HL-60 (cell line): ENCODE results near the gene ACTR3C.

Experiments
- DNase-seq, 2 experiments: peaks; one replicate each; pipeline ENCODE4 v3.0.0-alpha.2; 2010 to 2020; ENCODE audit warnings: low read depth in 1 of 2, low spot score in 1 of 2
- H3K27ac ChIP-seq: fragments of 250-450 bp; sonication (Bioruptor Pico); replicated peaks from 2 replicates; pipeline ENCODE4 v1.5.1; 2020; ENCODE audit warnings: mild to moderate bottlenecking, moderate library complexity
- H3K27me3 ChIP-seq: fragments of 250-450 bp; sonication (Bioruptor Pico); 2 replicates; pipeline ENCODE4 v1.5.1; 2021; ENCODE audit warnings: mild to moderate bottlenecking, moderate library complexity; ENCODE audit not compliant: insufficient read depth, poor library complexity, severe bottlenecking
- H3K4me3 ChIP-seq: replicated peaks from 2 replicates; pipeline ENCODE4 v1.5.1; 2011; ENCODE audit warnings: mild to moderate bottlenecking, control low read depth, low read length; ENCODE audit not compliant: insufficient read depth
- GABPA ChIP-seq: IDR thresholded peaks from 2 replicates; pipeline ENCODE4 v1.6.1; 2012; ENCODE audit warnings: low read depth
- POLR2AphosphoS5 ChIP-seq: IDR thresholded peaks from 2 replicates; pipeline ENCODE4 v1.6.1; 2012; ENCODE audit warnings: low read depth
- SPI1 ChIP-seq: IDR thresholded peaks from 2 replicates; pipeline ENCODE4 v1.6.1; 2012; ENCODE audit warnings: low read depth, mild to moderate bottlenecking, borderline replicate concordance
- TF ChIP-seq, protein P1 (sequence below): IDR thresholded peaks from 2 replicates; pipeline ENCODE4 v1.6.1; 2012; ENCODE audit warnings: low read depth; ENCODE audit not compliant: insufficient replicate concordance
- TF ChIP-seq, protein P2 (sequence below): IDR thresholded peaks from one replicate; pipeline ENCODE4 v1.5.1; 2011; ENCODE audit warnings: low read length, control low read depth, inconsistent platforms; ENCODE audit not compliant: insufficient read depth

The ACTR3C gene

DNA sequence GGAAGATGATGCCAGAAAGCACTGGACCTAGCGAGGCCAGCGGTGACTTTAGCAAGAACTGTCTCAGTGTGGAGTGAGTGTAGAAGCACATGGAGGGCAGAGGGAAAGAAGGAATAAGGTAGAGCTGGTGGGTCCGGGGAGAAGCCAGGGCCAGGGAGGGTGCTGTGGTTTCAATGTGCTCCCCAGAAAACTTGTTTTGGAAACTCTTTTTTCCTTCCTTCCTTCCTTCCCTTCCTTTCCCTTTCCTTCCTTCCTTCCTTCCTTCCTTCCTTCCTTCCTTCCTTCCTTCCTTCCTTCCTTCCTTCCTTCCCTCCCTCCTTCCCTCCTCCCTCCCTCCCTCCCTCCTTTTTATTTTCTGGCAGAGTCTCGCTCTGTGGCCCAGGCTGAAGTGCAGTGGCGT lies 23.6 kb upstream of the ACTR3C start:
- no peak for DNase-seq
- TF ChIP-seq, protein P1, sequence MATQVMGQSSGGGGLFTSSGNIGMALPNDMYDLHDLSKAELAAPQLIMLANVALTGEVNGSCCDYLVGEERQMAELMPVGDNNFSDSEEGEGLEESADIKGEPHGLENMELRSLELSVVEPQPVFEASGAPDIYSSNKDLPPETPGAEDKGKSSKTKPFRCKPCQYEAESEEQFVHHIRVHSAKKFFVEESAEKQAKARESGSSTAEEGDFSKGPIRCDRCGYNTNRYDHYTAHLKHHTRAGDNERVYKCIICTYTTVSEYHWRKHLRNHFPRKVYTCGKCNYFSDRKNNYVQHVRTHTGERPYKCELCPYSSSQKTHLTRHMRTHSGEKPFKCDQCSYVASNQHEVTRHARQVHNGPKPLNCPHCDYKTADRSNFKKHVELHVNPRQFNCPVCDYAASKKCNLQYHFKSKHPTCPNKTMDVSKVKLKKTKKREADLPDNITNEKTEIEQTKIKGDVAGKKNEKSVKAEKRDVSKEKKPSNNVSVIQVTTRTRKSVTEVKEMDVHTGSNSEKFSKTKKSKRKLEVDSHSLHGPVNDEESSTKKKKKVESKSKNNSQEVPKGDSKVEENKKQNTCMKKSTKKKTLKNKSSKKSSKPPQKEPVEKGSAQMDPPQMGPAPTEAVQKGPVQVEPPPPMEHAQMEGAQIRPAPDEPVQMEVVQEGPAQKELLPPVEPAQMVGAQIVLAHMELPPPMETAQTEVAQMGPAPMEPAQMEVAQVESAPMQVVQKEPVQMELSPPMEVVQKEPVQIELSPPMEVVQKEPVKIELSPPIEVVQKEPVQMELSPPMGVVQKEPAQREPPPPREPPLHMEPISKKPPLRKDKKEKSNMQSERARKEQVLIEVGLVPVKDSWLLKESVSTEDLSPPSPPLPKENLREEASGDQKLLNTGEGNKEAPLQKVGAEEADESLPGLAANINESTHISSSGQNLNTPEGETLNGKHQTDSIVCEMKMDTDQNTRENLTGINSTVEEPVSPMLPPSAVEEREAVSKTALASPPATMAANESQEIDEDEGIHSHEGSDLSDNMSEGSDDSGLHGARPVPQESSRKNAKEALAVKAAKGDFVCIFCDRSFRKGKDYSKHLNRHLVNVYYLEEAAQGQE, result no peak
- TF ChIP-seq, protein P2, sequence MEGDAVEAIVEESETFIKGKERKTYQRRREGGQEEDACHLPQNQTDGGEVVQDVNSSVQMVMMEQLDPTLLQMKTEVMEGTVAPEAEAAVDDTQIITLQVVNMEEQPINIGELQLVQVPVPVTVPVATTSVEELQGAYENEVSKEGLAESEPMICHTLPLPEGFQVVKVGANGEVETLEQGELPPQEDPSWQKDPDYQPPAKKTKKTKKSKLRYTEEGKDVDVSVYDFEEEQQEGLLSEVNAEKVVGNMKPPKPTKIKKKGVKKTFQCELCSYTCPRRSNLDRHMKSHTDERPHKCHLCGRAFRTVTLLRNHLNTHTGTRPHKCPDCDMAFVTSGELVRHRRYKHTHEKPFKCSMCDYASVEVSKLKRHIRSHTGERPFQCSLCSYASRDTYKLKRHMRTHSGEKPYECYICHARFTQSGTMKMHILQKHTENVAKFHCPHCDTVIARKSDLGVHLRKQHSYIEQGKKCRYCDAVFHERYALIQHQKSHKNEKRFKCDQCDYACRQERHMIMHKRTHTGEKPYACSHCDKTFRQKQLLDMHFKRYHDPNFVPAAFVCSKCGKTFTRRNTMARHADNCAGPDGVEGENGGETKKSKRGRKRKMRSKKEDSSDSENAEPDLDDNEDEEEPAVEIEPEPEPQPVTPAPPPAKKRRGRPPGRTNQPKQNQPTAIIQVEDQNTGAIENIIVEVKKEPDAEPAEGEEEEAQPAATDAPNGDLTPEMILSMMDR, result no peak
- no peak for TF ChIP-seq SPI1
- TF ChIP-seq POLR2AphosphoS5, result no peak
- TF ChIP-seq GABPA, result no peak
- Histone ChIP-seq H3K27me3 (peaks cover 2% of the 10 kb centered on the region), H3K4me3 (no peak overlapping the region), H3K27ac (no peak overlapping the region)

DNA sequence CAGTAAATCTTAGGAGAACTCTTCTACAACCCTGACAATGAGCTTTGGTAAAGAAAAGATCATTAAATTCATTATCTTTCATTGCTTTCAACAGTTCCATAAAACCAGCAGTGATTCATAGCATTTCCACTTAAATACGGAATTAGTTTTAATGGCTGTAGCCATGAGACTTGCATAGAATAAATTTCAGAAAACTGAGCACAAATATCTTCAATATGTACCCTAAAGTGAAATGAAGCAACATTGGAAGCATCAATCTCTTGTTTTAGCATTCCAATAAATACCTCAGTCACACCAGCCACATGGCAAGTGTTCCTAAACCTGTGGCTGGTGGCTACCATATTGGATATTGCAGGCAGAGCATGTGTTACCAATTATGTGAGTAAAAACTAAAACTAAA lies 21.7 kb upstream of the ACTR3C start:
- no peak overlapping the region for H3K27ac ChIP-seq
- TF ChIP-seq SPI1, result no peak
- no peak for TF ChIP-seq POLR2AphosphoS5
- TF ChIP-seq, protein P1, result no peak
- no peak for TF ChIP-seq GABPA
- TF ChIP-seq, protein P2, result no peak
- H3K4me3 ChIP-seq, result no peak overlapping the region
- no peak for DNase-seq
- peaks cover 7% of the 10 kb centered on the region for H3K27me3 ChIP-seq

DNA sequence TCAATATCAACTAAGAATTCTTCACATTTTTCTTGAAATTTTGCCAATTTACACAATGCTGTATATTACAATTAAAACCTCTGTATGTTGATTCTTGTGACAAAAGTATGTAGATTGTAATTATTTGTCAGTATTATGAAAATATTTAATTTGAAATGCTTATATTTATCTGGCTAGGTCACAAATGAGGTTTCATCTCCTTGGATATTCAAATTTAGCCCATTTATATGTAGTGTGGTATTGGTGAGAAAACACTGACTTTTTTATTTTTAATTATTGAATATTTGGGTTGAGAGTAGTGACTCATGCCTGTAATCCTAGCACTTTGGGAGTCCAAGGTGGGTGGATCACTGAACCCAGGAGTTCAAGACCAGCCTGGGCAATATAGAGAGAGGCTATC lies 21.0 kb upstream of the ACTR3C start:
- no peak overlapping the region for H3K4me3 ChIP-seq
- H3K27ac ChIP-seq, result no peak overlapping the region
- TF ChIP-seq, protein P2, result no peak
- TF ChIP-seq POLR2AphosphoS5 (no peak), SPI1 (no peak), GABPA (no peak)
- TF ChIP-seq, protein P1, result no peak
- no peak for DNase-seq
- H3K27me3 ChIP-seq, result peaks cover 7% of the 10 kb centered on the region
